Gastroesophageal sphincter (tissue), 2 donors: Measurements from ENCODE around the gene PYGB.

Experiments
- EP300 ChIP-seq: sonication (generic); formaldehyde crosslinking; IDR thresholded peaks from one replicate; pipeline ENCODE4 v1.6.1; 2017; ENCODE audit warnings: antibody characterized with exemption, mild to moderate bottlenecking
- POLR2A ChIP-seq, 2 donors: fragments of 450-650 bp; IDR thresholded peaks; one replicate each; pipeline ENCODE4 v1.6.1; 2017; ENCODE audit warnings: antibody characterized with exemption in 2 of 2, mild to moderate bottlenecking in 2 of 2, moderate library complexity in 1 of 2
- POLR2AphosphoS5 ChIP-seq: sonication (generic); formaldehyde crosslinking; IDR thresholded peaks from one replicate; pipeline ENCODE4 v1.6.1; 2017; ENCODE audit warnings: antibody characterized with exemption

- TF ChIP-seq EP300 (no peak), POLR2AphosphoS5 (no peak), POLR2A (IDR thresholded peaks at IDR 0.05) (no peak)
Observed at GRCh38 chr20:25221592-25222460, 26.1 kb upstream of the PYGB start.
